ENCODE data around the gene ITGA5. TPM values are rescaled to one million over a fixed set of nuclear protein-coding genes. Genes with fewer than 3 reads are reported as not detected.
A peak's percentile ranks its signal among the peaks of the same experiment; 100 is the strongest.

ITGA5 gene
- total and polyA plus RNA-seq, 9 of the 15 experiments (the other 6 are each of a cell fraction or from before 2014, with no cell fraction given) = 9.1 to 82.1 (median 47.4) TPM

- TF ChIP-seq HMBOX1 (IDR thresholded peaks at IDR 0.05) (peak; percentile 14; the same call in 1 of the 2 replicates), ZC3H4 (CRISPR knock-in tag; IDR thresholded peaks at IDR 0.05; ENCODE audit: borderline replicate concordance) (no peak), YY1 (IDR thresholded peaks at IDR 0.05; ENCODE audit: borderline replicate concordance in 1 of 3, control insufficient read depth in 1 of 3, extremely low read depth in 1 of 3, insufficient read depth in 3 of 3, insufficient read length in 1 of 3, insufficient replicate concordance in 2 of 3, low read depth in 1 of 3, low read length in 2 of 3) (no peak), KDM1A (IDR thresholded peaks at IDR 0.05) (0 out of 4 replicates have a peak, but pooled peaks of 1 of the 2 experiments have one; percentile 8), PRDM10 (IDR thresholded peaks at IDR 0.05; ENCODE audit: partially characterized antibody) (peak; percentile 1), FOXA3 (CRISPR knock-in tag; conservative IDR thresholded peaks at IDR 0.05 in 1 of 2, IDR thresholded peaks at IDR 0.05 in 1 of 2) (no peak), CREBBP (IDR thresholded peaks at IDR 0.05; ENCODE audit: low read depth, low read length) (no peak), CBX1 (IDR thresholded peaks at IDR 0.05; ENCODE audit: low read depth) (no peak), NCOA2 (IDR thresholded peaks at IDR 0.05; ENCODE audit: partially characterized antibody in 2 of 2) (no peak), THAP7 (CRISPR knock-in tag; IDR thresholded peaks at IDR 0.05) (no peak)
- TF ChIP-seq, protein P1, sequence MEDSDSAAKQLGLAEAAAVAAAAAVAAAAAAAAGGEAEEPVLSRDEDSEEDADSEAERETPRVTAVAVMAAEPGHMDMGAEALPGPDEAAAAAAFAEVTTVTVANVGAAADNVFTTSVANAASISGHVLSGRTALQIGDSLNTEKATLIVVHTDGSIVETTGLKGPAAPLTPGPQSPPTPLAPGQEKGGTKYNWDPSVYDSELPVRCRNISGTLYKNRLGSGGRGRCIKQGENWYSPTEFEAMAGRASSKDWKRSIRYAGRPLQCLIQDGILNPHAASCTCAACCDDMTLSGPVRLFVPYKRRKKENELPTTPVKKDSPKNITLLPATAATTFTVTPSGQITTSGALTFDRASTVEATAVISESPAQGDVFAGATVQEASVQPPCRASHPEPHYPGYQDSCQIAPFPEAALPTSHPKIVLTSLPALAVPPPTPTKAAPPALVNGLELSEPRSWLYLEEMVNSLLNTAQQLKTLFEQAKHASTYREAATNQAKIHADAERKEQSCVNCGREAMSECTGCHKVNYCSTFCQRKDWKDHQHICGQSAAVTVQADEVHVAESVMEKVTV (CRISPR knock-in tag; IDR thresholded peaks at IDR 0.05) = no peak
- TF ChIP-seq, protein P2, sequence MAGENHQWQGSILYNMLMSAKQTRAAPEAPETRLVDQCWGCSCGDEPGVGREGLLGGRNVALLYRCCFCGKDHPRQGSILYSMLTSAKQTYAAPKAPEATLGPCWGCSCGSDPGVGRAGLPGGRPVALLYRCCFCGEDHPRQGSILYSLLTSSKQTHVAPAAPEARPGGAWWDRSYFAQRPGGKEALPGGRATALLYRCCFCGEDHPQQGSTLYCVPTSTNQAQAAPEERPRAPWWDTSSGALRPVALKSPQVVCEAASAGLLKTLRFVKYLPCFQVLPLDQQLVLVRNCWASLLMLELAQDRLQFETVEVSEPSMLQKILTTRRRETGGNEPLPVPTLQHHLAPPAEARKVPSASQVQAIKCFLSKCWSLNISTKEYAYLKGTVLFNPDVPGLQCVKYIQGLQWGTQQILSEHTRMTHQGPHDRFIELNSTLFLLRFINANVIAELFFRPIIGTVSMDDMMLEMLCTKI (IDR thresholded peaks at IDR 0.05; ENCODE audit: partially characterized antibody) = no peak
- TF ChIP-seq, protein P3, sequence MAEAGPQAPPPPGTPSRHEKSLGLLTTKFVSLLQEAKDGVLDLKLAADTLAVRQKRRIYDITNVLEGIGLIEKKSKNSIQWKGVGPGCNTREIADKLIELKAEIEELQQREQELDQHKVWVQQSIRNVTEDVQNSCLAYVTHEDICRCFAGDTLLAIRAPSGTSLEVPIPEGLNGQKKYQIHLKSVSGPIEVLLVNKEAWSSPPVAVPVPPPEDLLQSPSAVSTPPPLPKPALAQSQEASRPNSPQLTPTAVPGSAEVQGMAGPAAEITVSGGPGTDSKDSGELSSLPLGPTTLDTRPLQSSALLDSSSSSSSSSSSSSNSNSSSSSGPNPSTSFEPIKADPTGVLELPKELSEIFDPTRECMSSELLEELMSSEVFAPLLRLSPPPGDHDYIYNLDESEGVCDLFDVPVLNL (CRISPR knock-in tag; IDR thresholded peaks at IDR 0.05; ENCODE audit: low read depth) = no peak
Measured at GRCh38 chr12:54390176-54390667, 28.8 kb downstream of the ITGA5 start (continued).
